IMR-90 (cell line): ENCODE measurements around the gene NUBPL.

Experiments
- BHLHE40 ChIP-seq: fragments of 150-350 bp; IDR thresholded peaks from 2 replicates; pipeline ENCODE4 v1.6.1; 2016; ENCODE audit warnings: mild to moderate bottlenecking, low read depth, low read length
- CEBPB ChIP-seq: IDR thresholded peaks from 2 replicates; pipeline ENCODE4 v1.6.1; 2012; ENCODE audit warnings: low read depth, low read length, improper control_type of control experiment
- CHD1 ChIP-seq: IDR thresholded peaks from 2 replicates; pipeline ENCODE4 v1.6.1; 2012; ENCODE audit warnings: low read depth, low read length, improper control_type of control experiment
- CTCF ChIP-seq: conservative IDR thresholded peaks from 2 replicates; pipeline ENCODE4 v1.5.1; 2012; ENCODE audit warnings: mild to moderate bottlenecking, low read depth, low read length, improper control_type of control experiment
- MAFK ChIP-seq: IDR thresholded peaks from 2 replicates; pipeline ENCODE4 v1.6.1; 2012; ENCODE audit warnings: low read depth, low read length, improper control_type of control experiment
- MXI1 ChIP-seq: IDR thresholded peaks from 2 replicates; pipeline ENCODE4 v1.6.1; 2012; ENCODE audit warnings: low read depth, mild to moderate bottlenecking, low read length, moderate library complexity, borderline replicate concordance
- NFE2L2 ChIP-seq: fragments of 150-350 bp; IDR thresholded peaks from 2 replicates; pipeline ENCODE4 v1.6.1; 2016; ENCODE audit warnings: low read depth, mild to moderate bottlenecking, low read length
- POLR2A ChIP-seq: IDR thresholded peaks from 2 replicates; pipeline ENCODE4 v1.6.1; 2012; ENCODE audit warnings: mild to moderate bottlenecking, low read depth, low read length
- RAD21 ChIP-seq: IDR thresholded peaks from 2 replicates; pipeline ENCODE4 v1.6.1; 2012; ENCODE audit warnings: low read length, improper control_type of control experiment
- RCOR1 ChIP-seq: IDR thresholded peaks from 2 replicates; pipeline ENCODE4 v1.6.1; 2012; ENCODE audit warnings: mild to moderate bottlenecking, low read length, improper control_type of control experiment; ENCODE audit not compliant: insufficient replicate concordance
- RFX5 ChIP-seq: IDR thresholded peaks from 2 replicates; pipeline ENCODE4 v1.8.0; 2012; ENCODE audit warnings: low read depth, mild to moderate bottlenecking, low read length, moderate library complexity
- SMC3 ChIP-seq: fragments of 150-350 bp; IDR thresholded peaks from 2 replicates; pipeline ENCODE4 v1.6.1; 2016; ENCODE audit warnings: low read depth, mild to moderate bottlenecking, antibody characterized with exemption, low read length, moderate library complexity
- TF ChIP-seq, protein P1 (sequence below): fragments of 150-350 bp; IDR thresholded peaks from 2 replicates; pipeline ENCODE4 v1.6.1; 2017; ENCODE audit warnings: mild to moderate bottlenecking, antibody characterized with exemption, low read length, low read depth
- TF ChIP-seq, protein P2 (sequence below): fragments of 150-350 bp; IDR thresholded peaks from 2 replicates; pipeline ENCODE4 v1.6.1; 2016; ENCODE audit warnings: low read depth, mild to moderate bottlenecking, low read length, moderate library complexity, borderline replicate concordance

- TF ChIP-seq SMC3, result no peak
- no peak for TF ChIP-seq MXI1
- TF ChIP-seq BHLHE40, result no peak
- TF ChIP-seq POLR2A, result no peak
- no peak for TF ChIP-seq CTCF
- TF ChIP-seq, protein P1, sequence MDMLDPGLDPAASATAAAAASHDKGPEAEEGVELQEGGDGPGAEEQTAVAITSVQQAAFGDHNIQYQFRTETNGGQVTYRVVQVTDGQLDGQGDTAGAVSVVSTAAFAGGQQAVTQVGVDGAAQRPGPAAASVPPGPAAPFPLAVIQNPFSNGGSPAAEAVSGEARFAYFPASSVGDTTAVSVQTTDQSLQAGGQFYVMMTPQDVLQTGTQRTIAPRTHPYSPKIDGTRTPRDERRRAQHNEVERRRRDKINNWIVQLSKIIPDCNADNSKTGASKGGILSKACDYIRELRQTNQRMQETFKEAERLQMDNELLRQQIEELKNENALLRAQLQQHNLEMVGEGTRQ, result no peak
- TF ChIP-seq MAFK, result no peak
- TF ChIP-seq NFE2L2, result no peak
- TF ChIP-seq RAD21, result no peak
- no peak for TF ChIP-seq RFX5
- TF ChIP-seq RCOR1, result no peak
- no peak for TF ChIP-seq CEBPB
- TF ChIP-seq CHD1, result no peak
- TF ChIP-seq, protein P2, sequence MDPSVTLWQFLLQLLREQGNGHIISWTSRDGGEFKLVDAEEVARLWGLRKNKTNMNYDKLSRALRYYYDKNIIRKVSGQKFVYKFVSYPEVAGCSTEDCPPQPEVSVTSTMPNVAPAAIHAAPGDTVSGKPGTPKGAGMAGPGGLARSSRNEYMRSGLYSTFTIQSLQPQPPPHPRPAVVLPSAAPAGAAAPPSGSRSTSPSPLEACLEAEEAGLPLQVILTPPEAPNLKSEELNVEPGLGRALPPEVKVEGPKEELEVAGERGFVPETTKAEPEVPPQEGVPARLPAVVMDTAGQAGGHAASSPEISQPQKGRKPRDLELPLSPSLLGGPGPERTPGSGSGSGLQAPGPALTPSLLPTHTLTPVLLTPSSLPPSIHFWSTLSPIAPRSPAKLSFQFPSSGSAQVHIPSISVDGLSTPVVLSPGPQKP, result no peak
These were observed 126.5 kb downstream of the NUBPL start for GRCh38 chr14:31687726-31688125.
